ENCODE measurements around the gene SLITRK6.

DNA sequence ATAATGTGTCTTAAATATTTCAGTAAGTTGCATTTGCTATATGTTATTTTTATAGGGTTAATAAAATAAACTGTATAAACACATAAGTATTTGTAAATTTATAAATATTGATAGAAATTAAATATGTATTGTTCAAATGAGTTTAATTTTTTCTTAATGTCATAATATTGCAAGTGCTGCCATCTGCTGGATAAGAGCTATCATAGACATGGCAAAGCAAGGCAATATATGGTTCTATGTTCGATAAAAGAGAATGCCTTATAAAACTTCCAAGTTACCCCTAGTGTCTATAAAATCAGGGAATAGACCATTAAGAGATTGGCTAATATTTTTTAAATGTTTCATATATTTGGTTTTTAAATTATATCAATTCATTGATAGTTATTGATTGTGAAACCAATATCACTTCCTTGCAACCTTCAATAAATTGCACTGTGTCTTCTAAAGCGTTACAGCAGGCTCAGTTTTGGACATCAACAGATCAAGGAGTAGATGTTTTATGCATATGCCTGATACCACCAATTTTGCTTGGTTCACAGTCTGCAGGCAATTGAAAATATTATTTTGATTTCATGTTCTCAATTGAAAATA is 29.0 kb upstream of the SLITRK6 start:
- TF ChIP-seq, protein P1, sequence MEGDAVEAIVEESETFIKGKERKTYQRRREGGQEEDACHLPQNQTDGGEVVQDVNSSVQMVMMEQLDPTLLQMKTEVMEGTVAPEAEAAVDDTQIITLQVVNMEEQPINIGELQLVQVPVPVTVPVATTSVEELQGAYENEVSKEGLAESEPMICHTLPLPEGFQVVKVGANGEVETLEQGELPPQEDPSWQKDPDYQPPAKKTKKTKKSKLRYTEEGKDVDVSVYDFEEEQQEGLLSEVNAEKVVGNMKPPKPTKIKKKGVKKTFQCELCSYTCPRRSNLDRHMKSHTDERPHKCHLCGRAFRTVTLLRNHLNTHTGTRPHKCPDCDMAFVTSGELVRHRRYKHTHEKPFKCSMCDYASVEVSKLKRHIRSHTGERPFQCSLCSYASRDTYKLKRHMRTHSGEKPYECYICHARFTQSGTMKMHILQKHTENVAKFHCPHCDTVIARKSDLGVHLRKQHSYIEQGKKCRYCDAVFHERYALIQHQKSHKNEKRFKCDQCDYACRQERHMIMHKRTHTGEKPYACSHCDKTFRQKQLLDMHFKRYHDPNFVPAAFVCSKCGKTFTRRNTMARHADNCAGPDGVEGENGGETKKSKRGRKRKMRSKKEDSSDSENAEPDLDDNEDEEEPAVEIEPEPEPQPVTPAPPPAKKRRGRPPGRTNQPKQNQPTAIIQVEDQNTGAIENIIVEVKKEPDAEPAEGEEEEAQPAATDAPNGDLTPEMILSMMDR (IDR thresholded peaks at IDR 0.05; ENCODE audit: poor library complexity, severe bottlenecking), result peak; percentile 67
- TF ChIP-seq RAD21 (conservative IDR thresholded peaks at IDR 0.05) (peak; percentile 60), TAF1 (IDR thresholded peaks at IDR 0.05; ENCODE audit: low read depth) (no peak), POLR2AphosphoS5 (IDR thresholded peaks at IDR 0.05) (no peak), MXI1 (conservative IDR thresholded peaks at IDR 0.05; ENCODE audit: poor library complexity, severe bottlenecking) (no peak), SMC3 (conservative IDR thresholded peaks at IDR 0.05; ENCODE audit: poor library complexity) (peak; percentile 71), EZH2 (IDR thresholded peaks at IDR 0.05; ENCODE audit: borderline replicate concordance, insufficient read depth, low read length, poor library complexity, severe bottlenecking) (no peak)
- TF ChIP-seq, protein P2, sequence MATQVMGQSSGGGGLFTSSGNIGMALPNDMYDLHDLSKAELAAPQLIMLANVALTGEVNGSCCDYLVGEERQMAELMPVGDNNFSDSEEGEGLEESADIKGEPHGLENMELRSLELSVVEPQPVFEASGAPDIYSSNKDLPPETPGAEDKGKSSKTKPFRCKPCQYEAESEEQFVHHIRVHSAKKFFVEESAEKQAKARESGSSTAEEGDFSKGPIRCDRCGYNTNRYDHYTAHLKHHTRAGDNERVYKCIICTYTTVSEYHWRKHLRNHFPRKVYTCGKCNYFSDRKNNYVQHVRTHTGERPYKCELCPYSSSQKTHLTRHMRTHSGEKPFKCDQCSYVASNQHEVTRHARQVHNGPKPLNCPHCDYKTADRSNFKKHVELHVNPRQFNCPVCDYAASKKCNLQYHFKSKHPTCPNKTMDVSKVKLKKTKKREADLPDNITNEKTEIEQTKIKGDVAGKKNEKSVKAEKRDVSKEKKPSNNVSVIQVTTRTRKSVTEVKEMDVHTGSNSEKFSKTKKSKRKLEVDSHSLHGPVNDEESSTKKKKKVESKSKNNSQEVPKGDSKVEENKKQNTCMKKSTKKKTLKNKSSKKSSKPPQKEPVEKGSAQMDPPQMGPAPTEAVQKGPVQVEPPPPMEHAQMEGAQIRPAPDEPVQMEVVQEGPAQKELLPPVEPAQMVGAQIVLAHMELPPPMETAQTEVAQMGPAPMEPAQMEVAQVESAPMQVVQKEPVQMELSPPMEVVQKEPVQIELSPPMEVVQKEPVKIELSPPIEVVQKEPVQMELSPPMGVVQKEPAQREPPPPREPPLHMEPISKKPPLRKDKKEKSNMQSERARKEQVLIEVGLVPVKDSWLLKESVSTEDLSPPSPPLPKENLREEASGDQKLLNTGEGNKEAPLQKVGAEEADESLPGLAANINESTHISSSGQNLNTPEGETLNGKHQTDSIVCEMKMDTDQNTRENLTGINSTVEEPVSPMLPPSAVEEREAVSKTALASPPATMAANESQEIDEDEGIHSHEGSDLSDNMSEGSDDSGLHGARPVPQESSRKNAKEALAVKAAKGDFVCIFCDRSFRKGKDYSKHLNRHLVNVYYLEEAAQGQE (IDR thresholded peaks at IDR 0.05; ENCODE audit: borderline replicate concordance), result no peak

Data from neural cell (in vitro differentiated cells).